Measurements from ENCODE around the gene GPR4.

GRCh38 chr19:45599286-45599685 lies 2.7 kb downstream of the GPR4 start:
- TF ChIP-seq CTCF (conservative IDR thresholded peaks at IDR 0.05; ENCODE audit: low read length), result no peak
- no peak for TF ChIP-seq EZH2phosphoT487 (IDR thresholded peaks at IDR 0.05; ENCODE audit: borderline replicate concordance, low read depth, low read length)

Measured in OCI-LY7 (cell line).